Smooth muscle cell (in vitro differentiated cells): ENCODE results near the gene CCL27. TPM values are rescaled to one million over a fixed set of nuclear protein-coding genes. Genes with fewer than 3 reads are reported as not detected.

Experiments used
- DNase-seq: peaks from one replicate; lab custom pipeline; 2025; ENCODE audit not compliant: unreplicated experiment; lab: John Stamatoyannopoulos, UW
- H2AFZ ChIP-seq: fragments of 200-600 bp; sonication (generic); 2 replicates; pipeline ENCODE4 v1.6.0; 2016; ENCODE audit warnings: antibody characterized with exemption, low read depth, mild to moderate bottlenecking
- H3F3A ChIP-seq: fragments of 200-600 bp; sonication (generic); 2 replicates; pipeline ENCODE4 v1.6.0; 2017; ENCODE audit warnings: antibody characterized with exemption, low read depth
- H3K27ac ChIP-seq: fragments of 200-600 bp; sonication (generic); 2 replicates; pipeline ENCODE4 v1.5.1; 2016; ENCODE audit warnings: low read depth, mild to moderate bottlenecking
- H3K27me3 ChIP-seq: fragments of 200-600 bp; sonication (generic); 2 replicates; pipeline ENCODE4 v1.6.1; 2016; ENCODE audit warnings: low read depth, mild to moderate bottlenecking
- H3K36me3 ChIP-seq: fragments of 200-600 bp; sonication (generic); 2 replicates; pipeline ENCODE4 v1.5.1; 2016; ENCODE audit warnings: low read depth
- H3K4me1 ChIP-seq: fragments of 200-600 bp; sonication (generic); 2 replicates; pipeline ENCODE4 v1.5.1; 2016; ENCODE audit warnings: low read depth
- H3K4me2 ChIP-seq: fragments of 200-600 bp; sonication (generic); 2 replicates; pipeline ENCODE4 v1.6.0; 2016; ENCODE audit warnings: mild to moderate bottlenecking
- H3K4me3 ChIP-seq: fragments of 200-600 bp; sonication (generic); 2 replicates; pipeline ENCODE4 v1.5.1; 2016; ENCODE audit warnings: mild to moderate bottlenecking
- H3K79me2 ChIP-seq: fragments of 200-600 bp; sonication (generic); 2 replicates; pipeline ENCODE4 v1.6.0; 2016; ENCODE audit warnings: low read depth, mild to moderate bottlenecking
- H3K9ac ChIP-seq: fragments of 200-600 bp; sonication (generic); 2 replicates; pipeline ENCODE4 v1.6.0; 2016; ENCODE audit warnings: low read depth
- H3K9me3 ChIP-seq: fragments of 200-600 bp; sonication (generic); replicated peaks from 2 replicates; pipeline ENCODE4 v1.5.1; 2016; ENCODE audit warnings: low read depth
- H4K20me1 ChIP-seq: fragments of 200-600 bp; sonication (generic); 2 replicates; pipeline ENCODE4 v1.6.0; 2016; ENCODE audit warnings: low read depth
- CTCF ChIP-seq: fragments of 200-600 bp; sonication (generic); IDR thresholded peaks from 2 replicates; pipeline ENCODE4 v1.5.1; 2017; ENCODE audit warnings: borderline replicate concordance, mild to moderate bottlenecking, antibody characterized with exemption; ENCODE audit not compliant: insufficient read depth, poor library complexity, severe bottlenecking
- WGBS: methylation state at CpG from one replicate; pipeline ENCODE4 v1.1.7; 2016; ENCODE audit warnings: low lambda C conversion rate; 5-methylcytosine and 5-hydroxymethylcytosine counted together
- polyA plus RNA-seq: library from polyadenylated mRNA; unstranded; fragments of >200 nt; fragmentation: Nextera tagmentation; extraction: Ambion mirVana; gene quantifications from 2 replicates; pipeline ENCODE4 v1.2.1, GENCODE V29; 2016
- total RNA-seq: library from RNA; depleted of rRNA; stranded (reverse); fragments of >200 nt; gene quantifications from 2 replicates; pipeline ENCODE4 v1.2.3, GENCODE V29; 2014

CCL27 gene
- total and polyA plus RNA-seq, 2 experiments from 2014 or later: 1.0 to 3.6 TPM

- Histone ChIP-seq H3K27me3 (peaks cover 41% of the 10 kb centered on the region), H3K4me2 (no peak overlapping the region), H4K20me1 (no peaks in the 10 kb centered on the region), H3K27ac (no peak overlapping the region), H3K9ac (no peak overlapping the region), H3K79me2 (peaks cover 10% of the 10 kb centered on the region), H2AFZ (no peak overlapping the region), H3K36me3 (no peaks in the 10 kb centered on the region), H3F3A (no peaks in the 10 kb centered on the region), H3K9me3 (no peaks in the 10 kb centered on the region), H3K4me3 (no peak overlapping the region), H3K4me1 (peaks cover 38% of the 10 kb centered on the region)
- WGBS: 59% methylated on average over 5 of the region's 5 CpGs
- no peak for TF ChIP-seq CTCF
- no peak for DNase-seq
These were observed 29.3 kb downstream of the CCL27 start for GRCh38 chr9:34633166-34633565.

GRCh38 chr9:34630402-34631154 lies 31.9 kb downstream of the CCL27 start:
- Histone ChIP-seq H3K27ac (no peak overlapping the region), H3K4me2 (no peak overlapping the region), H3K4me3 (no peak overlapping the region), H3K4me1 (peaks cover 30% of the 10 kb centered on the region), H3K79me2 (no peaks in the 10 kb centered on the region), H3K27me3 (peaks cover 67% of the 10 kb centered on the region), H4K20me1 (no peaks in the 10 kb centered on the region), H2AFZ (no peak overlapping the region), H3K36me3 (no peaks in the 10 kb centered on the region), H3K9ac (no peak overlapping the region), H3K9me3 (no peaks in the 10 kb centered on the region), H3F3A (no peaks in the 10 kb centered on the region)
- 59% methylated on average over 5 of the region's 5 CpGs for WGBS
- DNase-seq: no peak
- no peak for TF ChIP-seq CTCF

- Histone ChIP-seq H3K4me3 (no peak overlapping the region), H3K4me2 (peak overlapping the region; percentile 86), H3K36me3 (no peaks in the 10 kb centered on the region), H3K27me3 (peaks cover 79% of the 10 kb centered on the region), H3F3A (no peaks in the 10 kb centered on the region), H3K9me3 (no peaks in the 10 kb centered on the region), H2AFZ (no peak overlapping the region), H3K79me2 (no peaks in the 10 kb centered on the region), H3K27ac (no peak overlapping the region), H3K4me1 (peaks cover 40% of the 10 kb centered on the region), H3K9ac (no peak overlapping the region), H4K20me1 (no peaks in the 10 kb centered on the region)
- no peak for TF ChIP-seq CTCF
- DNase-seq: no peak
- 43% methylated on average over 5 of the region's 5 CpGs for WGBS
These were observed 33.0 kb downstream of the CCL27 start for GRCh38 chr9:34629491-34629808.
